ENCODE measurements around the gene NKX1-2.
"Not testable (repeated sequence)": the region's sequence is repeated elsewhere in the genome, so short reads cannot be mapped to it uniquely, and the experiment has no call there.

Gene NKX1-2

DNA sequence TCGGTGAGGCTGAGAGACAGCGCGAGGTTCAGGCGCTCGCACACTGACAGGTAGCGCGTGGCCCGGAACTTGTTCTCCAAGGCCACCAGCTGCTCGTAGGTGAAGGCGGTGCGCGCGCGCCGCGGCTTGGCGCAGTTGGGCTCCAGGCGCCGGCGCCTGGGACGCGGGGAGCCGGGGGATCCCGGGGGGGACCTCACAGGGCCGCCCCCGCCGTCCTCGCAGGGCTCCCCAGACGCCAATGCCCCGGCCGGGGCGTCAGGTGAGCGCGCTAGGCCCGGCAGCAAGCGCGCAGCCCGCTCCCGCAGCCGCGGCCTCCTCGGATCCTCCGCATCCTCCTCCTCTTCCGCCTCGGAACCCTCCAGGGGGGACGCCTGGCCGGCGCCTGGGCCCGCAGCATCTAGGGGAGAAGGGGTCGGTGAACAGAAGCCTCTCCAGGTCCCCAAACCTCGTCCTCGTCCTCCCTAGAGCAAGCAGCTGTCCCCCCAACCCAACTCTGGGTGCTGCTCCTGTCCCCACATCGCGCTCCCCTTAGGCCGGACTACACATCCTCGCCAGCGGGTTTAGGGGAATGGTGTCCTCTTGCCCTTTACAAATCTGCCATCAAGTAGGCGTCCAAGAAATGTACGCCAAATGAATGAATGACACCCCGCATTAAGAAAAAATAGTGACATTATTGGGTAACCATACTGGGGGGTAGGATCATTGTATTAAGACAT, 1.9 kb downstream of the NKX1-2 start:
- Histone ChIP-seq H3K4me1 (ENCODE audit: control insufficient read depth, insufficient read depth, low read length) (peaks cover 8% of the 10 kb centered on the region), H3K4me3 (ENCODE audit: low read length) (no peak overlapping the region), H3K4me2 (ENCODE audit: low read length) (no peak overlapping the region), H3K9me3 (replicated peaks; ENCODE audit: low read length) (no peaks in the 10 kb centered on the region), H3K9ac (ENCODE audit: low read depth, low read length) (no peak overlapping the region), H3K36me3 (ENCODE audit: insufficient read depth, low read length) (no peaks in the 10 kb centered on the region), H3K27me3 (ENCODE audit: control insufficient read depth, insufficient read depth, low read length) (peaks cover 90% of the 10 kb centered on the region)

DNA sequence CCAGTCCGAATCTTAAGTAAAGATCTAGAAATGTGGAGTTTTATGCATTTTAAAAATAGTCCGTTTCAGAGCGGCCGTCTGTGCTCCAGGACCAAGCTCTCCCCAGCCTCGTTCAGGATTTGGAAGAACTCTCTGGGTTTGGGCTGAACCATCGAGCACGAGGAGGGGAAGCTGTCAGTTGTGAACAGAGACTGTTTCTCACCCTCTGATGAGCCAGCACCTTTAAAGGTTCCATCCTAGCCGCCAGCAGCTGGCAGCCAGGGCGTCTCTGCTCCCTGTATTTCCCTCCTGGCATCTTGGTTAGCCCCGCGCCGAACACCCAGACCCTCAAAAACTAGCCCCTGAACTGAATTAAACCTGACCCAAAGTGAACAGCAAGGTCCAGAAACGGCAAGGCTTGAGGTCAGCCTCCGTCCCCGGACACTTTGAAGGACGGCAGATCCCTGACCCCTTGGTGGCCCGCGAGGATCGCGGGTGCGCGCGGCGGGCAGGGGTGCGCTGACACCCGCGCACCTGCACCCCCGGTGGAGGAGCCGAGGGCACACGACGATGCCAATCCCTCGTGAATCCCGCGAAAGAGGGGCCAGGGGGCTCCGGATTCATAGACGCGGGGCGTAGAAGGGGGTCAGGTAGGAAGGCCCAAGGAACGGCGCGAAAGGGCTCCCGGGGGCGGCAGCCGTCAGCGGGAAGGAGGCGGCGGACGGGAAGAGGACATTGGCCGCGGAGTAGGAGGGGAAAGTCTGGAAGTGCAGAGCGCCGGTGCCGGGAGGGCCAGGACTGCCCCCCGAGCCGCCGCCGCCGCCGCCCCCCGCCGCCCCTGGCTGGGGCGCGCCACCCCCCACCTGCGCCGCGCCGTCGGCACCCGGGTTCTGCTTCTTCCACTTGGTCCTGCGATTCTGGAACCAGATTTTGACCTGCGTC, 2.7 kb downstream of the NKX1-2 start:
- Histone ChIP-seq H3K9me3 (replicated peaks; ENCODE audit: low read length) (no peaks in the 10 kb centered on the region), H3K4me1 (ENCODE audit: control insufficient read depth, insufficient read depth, low read length) (peaks cover 8% of the 10 kb centered on the region), H3K9ac (ENCODE audit: low read depth, low read length) (no peak overlapping the region), H3K36me3 (ENCODE audit: insufficient read depth, low read length) (no peaks in the 10 kb centered on the region), H3K4me2 (ENCODE audit: low read length) (no peak overlapping the region), H3K27me3 (ENCODE audit: control insufficient read depth, insufficient read depth, low read length) (peaks cover 86% of the 10 kb centered on the region), H3K4me3 (ENCODE audit: low read length) (no peak overlapping the region)

DNA sequence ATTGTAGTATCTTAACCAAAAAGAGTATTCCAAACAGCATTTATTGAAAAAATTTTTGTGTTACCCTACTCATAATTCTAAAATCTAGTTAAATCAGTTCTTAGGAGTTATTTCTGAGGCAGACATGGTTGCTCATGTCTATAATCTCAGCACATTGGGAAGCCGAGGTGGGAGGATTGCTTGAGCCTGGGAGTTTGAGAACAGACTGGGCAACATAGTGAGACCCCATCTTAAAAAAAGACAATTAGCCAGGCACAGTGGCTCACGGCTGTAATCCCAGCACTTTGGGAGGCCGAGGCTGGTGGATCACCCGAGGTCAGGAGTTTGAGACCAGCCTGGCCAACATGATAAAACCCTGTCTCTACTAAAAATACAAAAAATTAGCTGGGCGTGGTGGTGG, 8.1 kb downstream of the NKX1-2 start:
- H3K9ac ChIP-seq (ENCODE audit: low read depth, low read length); H3K36me3 ChIP-seq (ENCODE audit: insufficient read depth, low read length); H3K4me2 ChIP-seq (ENCODE audit: low read length); H3K9me3 ChIP-seq (replicated peaks; ENCODE audit: low read length); H3K4me1 ChIP-seq (ENCODE audit: control insufficient read depth, insufficient read depth, low read length); H3K4me3 ChIP-seq (ENCODE audit: low read length): not testable (repeated sequence)
- peaks cover 40% of the 10 kb centered on the region for H3K27me3 ChIP-seq (ENCODE audit: control insufficient read depth, insufficient read depth, low read length)

DNA sequence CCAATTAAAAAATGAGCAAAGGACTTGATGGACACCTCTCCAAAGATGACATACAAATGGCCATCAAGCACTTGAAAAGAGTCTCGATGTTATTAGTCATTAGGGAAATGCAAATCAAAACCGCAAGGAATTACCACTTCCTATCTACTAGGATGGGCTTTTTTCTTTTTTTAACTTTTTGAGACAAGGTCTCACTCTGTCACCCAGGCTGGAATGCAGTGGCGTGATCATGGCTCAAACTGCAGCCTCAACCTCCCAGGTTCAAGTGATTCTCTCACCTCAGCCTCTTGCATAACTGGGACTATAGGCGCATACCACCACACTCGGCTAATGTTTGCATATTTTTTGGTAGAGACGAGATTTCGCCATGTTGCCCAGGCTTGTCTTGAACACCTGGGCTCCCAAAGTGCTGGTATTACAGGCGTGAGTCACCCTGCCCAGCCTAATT, 13.6 kb downstream of the NKX1-2 start:
- Histone ChIP-seq H3K36me3 (ENCODE audit: insufficient read depth, low read length) (no peaks in the 10 kb centered on the region), H3K9ac (ENCODE audit: low read depth, low read length) (no peak overlapping the region), H3K27me3 (ENCODE audit: control insufficient read depth, insufficient read depth, low read length) (peaks cover 1% of the 10 kb centered on the region)

DNA sequence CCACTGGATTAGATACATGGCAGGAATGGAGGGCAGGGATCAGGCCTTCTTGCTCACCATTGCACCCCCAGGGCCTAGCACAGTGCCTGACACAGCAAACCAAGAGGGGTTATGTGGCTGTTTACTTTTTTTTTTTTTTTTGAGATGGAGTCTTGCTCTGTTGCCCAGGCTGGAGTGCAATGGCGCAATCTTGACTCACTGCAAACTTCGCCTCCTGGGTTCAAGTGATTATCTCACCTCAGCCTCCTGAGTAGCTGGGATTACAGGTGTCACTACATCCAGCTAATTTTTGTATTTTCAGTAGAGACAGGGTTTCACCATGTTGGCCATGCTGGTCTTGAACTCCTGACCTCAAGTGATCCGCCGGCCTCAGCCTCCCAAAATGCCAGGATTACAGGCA, 14.2 kb downstream of the NKX1-2 start:
- not testable (repeated sequence) for H3K4me1 ChIP-seq (ENCODE audit: control insufficient read depth, insufficient read depth, low read length); H3K9ac ChIP-seq (ENCODE audit: low read depth, low read length); H3K27me3 ChIP-seq (ENCODE audit: control insufficient read depth, insufficient read depth, low read length); H3K4me2 ChIP-seq (ENCODE audit: low read length); H3K36me3 ChIP-seq (ENCODE audit: insufficient read depth, low read length); H3K4me3 ChIP-seq (ENCODE audit: low read length); H3K9me3 ChIP-seq (replicated peaks; ENCODE audit: low read length)

More for the DNA sequence above, 13.6 kb downstream of the NKX1-2 start:
- Histone ChIP-seq H3K4me3 (ENCODE audit: low read length) (no peak overlapping the region), H3K4me1 (ENCODE audit: control insufficient read depth, insufficient read depth, low read length) (no peaks in the 10 kb centered on the region), H3K4me2 (ENCODE audit: low read length) (no peak overlapping the region), H3K9me3 (replicated peaks; ENCODE audit: low read length) (no peaks in the 10 kb centered on the region)

DNA sequence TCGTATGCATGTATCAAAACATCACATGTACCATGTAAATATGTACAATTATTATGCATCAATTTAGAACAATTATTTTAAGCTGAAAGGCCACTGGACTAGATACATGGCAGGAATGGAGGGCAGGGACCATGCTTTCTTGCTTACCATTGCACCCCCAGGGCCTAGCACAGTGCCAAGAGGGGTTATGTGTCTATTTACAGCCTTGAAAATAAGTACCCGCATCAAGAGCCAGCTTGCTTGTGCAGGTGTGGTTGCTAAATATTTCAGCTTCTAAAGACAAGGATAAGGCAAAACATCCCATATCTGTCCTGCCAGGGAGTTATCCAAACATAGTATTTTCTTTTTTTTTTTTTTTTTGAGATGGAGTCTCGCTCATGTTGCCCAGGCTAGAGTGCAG, 16.4 kb downstream of the NKX1-2 start:
- H3K4me1 ChIP-seq (ENCODE audit: control insufficient read depth, insufficient read depth, low read length) = no peaks in the 10 kb centered on the region
- no peaks in the 10 kb centered on the region for H3K36me3 ChIP-seq (ENCODE audit: insufficient read depth, low read length)
- peaks cover 21% of the 10 kb centered on the region for H3K27me3 ChIP-seq (ENCODE audit: control insufficient read depth, insufficient read depth, low read length)
- no peaks in the 10 kb centered on the region for H3K9me3 ChIP-seq (replicated peaks; ENCODE audit: low read length)
- no peak overlapping the region for H3K4me2 ChIP-seq (ENCODE audit: low read length)
- no peak overlapping the region for H3K9ac ChIP-seq (ENCODE audit: low read depth, low read length)
- H3K4me3 ChIP-seq (ENCODE audit: low read length) = no peak overlapping the region

DNA sequence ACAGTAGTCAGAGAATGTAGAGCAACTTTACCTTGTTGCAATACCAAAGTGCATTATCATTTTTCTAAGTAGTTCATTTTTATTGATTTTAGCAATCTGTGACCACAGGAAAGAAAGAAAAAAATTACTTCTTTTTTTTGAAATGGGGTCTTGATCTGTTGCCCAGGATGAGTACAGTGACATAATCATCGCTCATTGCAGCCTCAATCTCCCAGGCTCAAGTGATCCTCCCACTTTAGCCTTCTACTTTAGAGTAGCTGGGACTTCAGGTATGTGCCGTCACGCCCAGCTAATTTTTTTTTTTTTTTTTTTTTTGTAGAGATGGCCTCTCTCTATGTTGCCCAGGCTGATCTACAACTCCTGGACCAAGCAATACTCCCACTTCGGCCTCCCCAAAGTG, 19.8 kb downstream of the NKX1-2 start:
- Histone ChIP-seq H3K4me1 (ENCODE audit: control insufficient read depth, insufficient read depth, low read length) (no peaks in the 10 kb centered on the region), H3K9me3 (replicated peaks; ENCODE audit: low read length) (no peaks in the 10 kb centered on the region), H3K27me3 (ENCODE audit: control insufficient read depth, insufficient read depth, low read length) (peaks cover 41% of the 10 kb centered on the region), H3K36me3 (ENCODE audit: insufficient read depth, low read length) (no peaks in the 10 kb centered on the region), H3K9ac (ENCODE audit: low read depth, low read length) (no peak overlapping the region), H3K4me2 (ENCODE audit: low read length) (no peak overlapping the region), H3K4me3 (ENCODE audit: low read length) (no peak overlapping the region)

DNA sequence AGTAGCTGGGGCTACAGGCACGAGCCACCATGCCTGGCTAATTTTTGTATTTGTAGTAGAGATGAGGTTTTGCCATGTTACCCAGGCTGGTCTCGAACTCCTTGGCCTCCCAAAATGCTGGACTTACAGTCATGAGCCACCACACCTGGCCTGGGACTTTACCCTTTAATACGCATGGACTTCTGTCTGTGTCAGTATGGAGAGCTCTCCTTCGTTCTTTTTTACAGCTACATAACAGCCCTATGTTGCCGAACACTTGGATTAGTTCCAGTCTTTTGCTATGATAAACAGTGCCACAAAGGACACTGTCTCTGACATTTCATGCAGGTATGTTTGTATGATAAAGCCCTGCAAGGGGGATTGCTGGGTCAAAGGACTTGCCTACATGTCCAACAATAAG, 20.3 kb downstream of the NKX1-2 start:
- Histone ChIP-seq H3K9me3 (replicated peaks; ENCODE audit: low read length) (no peaks in the 10 kb centered on the region), H3K4me1 (ENCODE audit: control insufficient read depth, insufficient read depth, low read length) (no peaks in the 10 kb centered on the region), H3K27me3 (ENCODE audit: control insufficient read depth, insufficient read depth, low read length) (peaks cover 41% of the 10 kb centered on the region), H3K4me3 (ENCODE audit: low read length) (no peak overlapping the region), H3K9ac (ENCODE audit: low read depth, low read length) (no peak overlapping the region), H3K4me2 (ENCODE audit: low read length) (no peak overlapping the region), H3K36me3 (ENCODE audit: insufficient read depth, low read length) (no peaks in the 10 kb centered on the region)

DNA sequence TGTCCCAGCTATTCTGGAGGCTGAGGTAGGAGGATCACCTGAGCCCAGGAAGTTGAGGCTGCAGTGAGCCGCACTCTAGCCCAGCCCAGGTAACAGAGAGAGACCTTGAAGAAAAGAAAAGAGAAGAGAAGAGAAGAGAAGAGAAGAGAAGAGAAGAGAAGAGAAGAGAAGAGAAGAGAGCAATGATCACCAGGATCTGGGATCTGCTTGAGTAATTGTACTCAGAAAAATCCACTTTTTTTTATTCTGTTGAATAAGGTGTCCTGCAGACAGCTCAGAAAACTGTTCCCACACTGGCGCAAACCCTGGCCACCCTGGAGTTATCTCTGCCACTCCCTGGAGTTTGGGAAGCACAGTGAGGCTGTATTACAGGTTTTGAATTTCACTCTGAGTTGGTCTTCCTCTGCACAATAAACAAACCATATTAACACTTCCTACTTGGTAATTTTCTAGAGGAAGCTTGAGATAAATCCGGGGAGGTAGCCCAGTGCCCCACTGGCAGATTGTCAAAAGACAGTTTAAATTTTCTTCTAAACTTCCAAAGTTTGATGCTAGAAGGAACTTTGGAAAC, 21.5 kb downstream of the NKX1-2 start:
- H3K4me1 ChIP-seq (ENCODE audit: control insufficient read depth, insufficient read depth, low read length) = no peaks in the 10 kb centered on the region
- peaks cover 49% of the 10 kb centered on the region for H3K27me3 ChIP-seq (ENCODE audit: control insufficient read depth, insufficient read depth, low read length)
- H3K4me2 ChIP-seq (ENCODE audit: low read length) = no peak overlapping the region
- no peak overlapping the region for H3K4me3 ChIP-seq (ENCODE audit: low read length)
- H3K9me3 ChIP-seq (replicated peaks; ENCODE audit: low read length) = no peaks in the 10 kb centered on the region
- no peak overlapping the region for H3K9ac ChIP-seq (ENCODE audit: low read depth, low read length)
- no peaks in the 10 kb centered on the region for H3K36me3 ChIP-seq (ENCODE audit: insufficient read depth, low read length)

DNA sequence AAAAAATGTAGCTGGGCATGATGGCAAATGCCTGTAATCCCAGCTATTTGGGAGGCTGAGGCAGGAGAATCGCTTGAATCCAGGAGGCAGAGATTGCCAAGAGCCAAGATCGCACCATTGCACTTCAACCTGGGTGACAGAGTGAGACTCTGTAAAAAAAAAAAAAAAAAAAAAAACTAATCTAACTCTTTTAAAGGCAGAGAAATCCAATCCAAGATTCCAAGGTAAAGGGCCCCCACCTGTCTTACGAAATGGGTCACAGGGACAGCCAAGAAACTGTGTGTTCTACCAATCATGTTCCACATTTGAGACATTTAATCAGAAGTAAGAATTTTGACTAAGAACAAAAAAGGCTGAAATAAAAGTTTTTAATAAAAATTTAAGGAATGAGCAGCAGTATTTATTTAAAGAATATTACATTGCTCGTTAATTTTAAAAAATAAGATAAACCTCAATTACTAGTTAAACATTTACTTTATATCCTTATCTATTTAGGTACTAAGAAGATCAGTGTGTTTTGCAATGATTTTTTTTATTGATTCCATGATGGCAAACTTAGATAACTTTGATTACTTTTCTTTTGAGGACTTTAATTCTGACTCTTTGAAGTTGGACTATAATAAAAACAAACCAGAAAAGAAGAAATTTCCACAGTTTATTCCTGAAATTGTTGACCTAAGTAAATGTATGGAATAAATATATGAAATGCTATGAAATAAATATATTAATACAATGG, 24.4 kb downstream of the NKX1-2 start:
- H3K9me3 ChIP-seq (replicated peaks; ENCODE audit: low read length) = no peaks in the 10 kb centered on the region
- H3K4me1 ChIP-seq (ENCODE audit: control insufficient read depth, insufficient read depth, low read length) = no peaks in the 10 kb centered on the region
- no peaks in the 10 kb centered on the region for H3K36me3 ChIP-seq (ENCODE audit: insufficient read depth, low read length)
- H3K27me3 ChIP-seq (ENCODE audit: control insufficient read depth, insufficient read depth, low read length) = peaks cover 62% of the 10 kb centered on the region
- no peak overlapping the region for H3K4me2 ChIP-seq (ENCODE audit: low read length)
- no peak overlapping the region for H3K9ac ChIP-seq (ENCODE audit: low read depth, low read length)
- H3K4me3 ChIP-seq (ENCODE audit: low read length) = no peak overlapping the region

DNA sequence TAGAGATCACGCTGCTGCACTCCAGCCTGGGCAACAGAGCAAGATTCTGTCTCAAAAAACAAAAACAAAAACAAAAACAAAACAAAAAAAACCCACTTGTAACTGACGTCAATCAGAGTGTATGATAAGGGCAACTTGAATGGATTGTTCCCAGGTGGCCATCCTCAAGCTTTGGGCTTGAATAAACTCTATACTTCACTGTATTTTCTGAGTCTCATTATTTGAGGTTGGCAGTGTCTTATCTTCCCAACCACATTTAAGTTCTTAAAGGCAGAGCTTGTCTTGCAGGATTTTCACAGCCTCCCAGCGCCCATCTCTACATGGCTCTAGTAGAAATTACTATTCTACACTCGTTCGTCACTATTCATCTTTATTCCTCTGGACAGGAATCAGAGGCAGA, 26.0 kb downstream of the NKX1-2 start:
- Histone ChIP-seq H3K9ac (ENCODE audit: low read depth, low read length) (no peak overlapping the region), H3K4me2 (ENCODE audit: low read length) (no peak overlapping the region), H3K36me3 (ENCODE audit: insufficient read depth, low read length) (no peaks in the 10 kb centered on the region), H3K4me1 (ENCODE audit: control insufficient read depth, insufficient read depth, low read length) (peaks cover 5% of the 10 kb centered on the region), H3K9me3 (replicated peaks; ENCODE audit: low read length) (no peaks in the 10 kb centered on the region), H3K4me3 (ENCODE audit: low read length) (no peak overlapping the region), H3K27me3 (ENCODE audit: control insufficient read depth, insufficient read depth, low read length) (peaks cover 53% of the 10 kb centered on the region)

All from skeletal muscle satellite cell (primary cell).